ENCODE results near the gene OR2T10. TPM values are rescaled to one million over a fixed set of nuclear protein-coding genes. Genes with fewer than 3 reads are reported as not detected.
"Not testable (repeated sequence)": the region's sequence is repeated elsewhere in the genome, so short reads cannot be mapped to it uniquely, and the experiment has no call there.

OR2T10 gene
- total and polyA plus RNA-seq, 4 experiments from 2014 or later = not detected

DNA sequence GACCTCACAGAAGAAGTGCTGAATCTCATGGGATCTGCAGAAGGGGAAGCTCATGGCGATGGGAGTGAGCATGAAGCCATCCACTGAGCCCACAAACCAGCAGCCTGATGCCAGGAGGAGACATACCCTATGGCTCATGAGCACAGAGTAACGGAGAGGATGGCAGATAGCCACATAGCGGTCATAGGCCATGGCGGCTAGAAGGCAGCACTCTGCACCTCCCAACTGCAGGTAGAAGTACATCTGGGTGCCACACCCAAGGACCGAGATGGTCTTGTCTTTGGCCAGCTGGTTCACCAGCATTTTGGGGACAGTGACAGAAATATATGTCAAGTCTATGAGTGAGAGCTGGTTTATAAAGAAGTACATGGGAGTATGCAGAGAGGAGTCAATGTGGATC is 4.3 kb downstream of the OR2T10 start:
- Mint-ChIP-seq H3K9me3 (peaks cover 0 to 2% (median 0%) of the 10 kb centered on the region in 8 donors), H3K4me1 (peaks cover 0 to 3% (median 0%) of the 10 kb centered on the region in 4 donors), H3K27me3 (no peaks in the 10 kb centered on the region), H3K4me3 (no peak overlapping the region), H3K27ac (peak overlapping the region in 1 of 7 donors; percentile 36), H3K36me3 (no peaks in the 10 kb centered on the region)
- no peak overlapping the region for H3K4me3 ChIP-seq (ENCODE audit: low read length in 2 of 2)
- DNase-seq = no peak
- ChIA-PET CTCF (ENCODE audit: partially characterized antibody) (no interaction called here), POLR2A (ENCODE audit: partially characterized antibody) (no interaction called here)
- H3K36me3 ChIP-seq (ENCODE audit: insufficient read depth, low read length) = no peaks in the 10 kb centered on the region
- no peak overlapping the region for H3K27ac ChIP-seq (ENCODE audit: low read depth, low read length)
- H3K9me3 ChIP-seq (ENCODE audit: control insufficient read depth in 1 of 2, low read length in 2 of 2) = no peaks in the 10 kb centered on the region
- intact Hi-C loops (cut with micrococcal nuclease) = no loop called here
- no peaks in the 10 kb centered on the region for H3K27me3 ChIP-seq (ENCODE audit: insufficient read depth, low read length)
- H3K4me1 ChIP-seq (ENCODE audit: insufficient read depth, low read length) = no peaks in the 10 kb centered on the region

DNA sequence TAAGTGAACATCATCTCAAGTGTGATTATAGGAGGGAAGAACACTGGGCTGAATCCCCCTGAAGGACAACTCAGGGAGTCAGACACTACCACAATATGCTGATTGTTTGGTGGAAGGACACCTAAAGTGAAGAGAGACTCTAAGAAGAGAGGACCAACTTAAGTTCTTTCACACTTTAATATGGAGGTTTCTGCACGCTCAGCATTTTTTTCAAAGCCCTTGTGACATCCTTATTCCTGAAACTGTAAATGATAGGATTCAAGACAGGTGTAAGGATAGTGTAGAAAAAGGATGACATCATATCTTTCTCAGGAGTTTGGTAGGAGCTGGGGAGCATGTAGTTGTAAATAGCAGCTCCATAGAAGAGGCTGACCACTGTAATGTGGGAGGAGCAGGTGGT is 4.8 kb downstream of the OR2T10 start:
- Mint-ChIP-seq H3K27ac (no peak overlapping the region), H3K27me3 (no peaks in the 10 kb centered on the region), H3K4me3 (peak overlapping the region in 1 of 8 donors; percentile 2), H3K36me3 (no peaks in the 10 kb centered on the region), H3K9me3 (peaks cover 0 to 2% (median 0%) of the 10 kb centered on the region in 8 donors), H3K4me1 (peaks cover 0 to 3% (median 0%) of the 10 kb centered on the region in 4 donors)
- POLR2A ChIA-PET (ENCODE audit: partially characterized antibody) = no interaction called here
- Histone ChIP-seq H3K4me3 (ENCODE audit: low read length in 2 of 2) (no peak overlapping the region), H3K27me3 (ENCODE audit: insufficient read depth, low read length) (no peaks in the 10 kb centered on the region), H3K4me1 (ENCODE audit: insufficient read depth, low read length) (no peaks in the 10 kb centered on the region), H3K36me3 (ENCODE audit: insufficient read depth, low read length) (no peaks in the 10 kb centered on the region), H3K27ac (ENCODE audit: low read depth, low read length) (no peak overlapping the region), H3K9me3 (ENCODE audit: control insufficient read depth in 1 of 2, low read length in 2 of 2) (no peaks in the 10 kb centered on the region)
- CTCF ChIA-PET (ENCODE audit: partially characterized antibody) = no interaction called here
- DNase-seq = no peak
- intact Hi-C loops (cut with micrococcal nuclease) = no loop called here

DNA sequence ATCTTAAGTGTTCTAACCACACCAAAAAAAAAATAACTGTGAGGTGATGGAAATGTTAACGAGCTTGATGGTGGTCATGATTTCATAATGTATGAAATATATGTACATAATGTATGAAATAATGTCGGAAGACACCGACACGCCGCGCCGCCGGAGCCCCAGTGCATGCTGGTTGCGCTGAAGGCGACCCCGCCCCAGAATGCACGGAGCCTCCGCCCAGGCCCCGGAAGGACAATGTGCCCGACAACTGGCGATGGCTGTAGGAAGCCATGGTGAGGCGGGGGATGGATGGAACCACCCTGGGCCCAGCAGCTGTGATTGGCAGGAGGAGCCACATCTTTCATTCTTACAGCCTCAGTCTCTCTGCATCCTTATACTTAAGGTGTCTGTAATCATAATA is 7.4 kb downstream of the OR2T10 start:
- H3K9me3 Mint-ChIP-seq = peaks cover 0 to 4% (median 0%) of the 10 kb centered on the region in 8 donors
- no peaks in the 10 kb centered on the region for H3K4me1 ChIP-seq (ENCODE audit: insufficient read depth, low read length)
- no peaks in the 10 kb centered on the region for H3K36me3 Mint-ChIP-seq
- CTCF ChIA-PET (ENCODE audit: partially characterized antibody) = no interaction called here
- no peaks in the 10 kb centered on the region for H3K27me3 ChIP-seq (ENCODE audit: insufficient read depth, low read length)
- H3K4me1 Mint-ChIP-seq = no peaks in the 10 kb centered on the region
- H3K36me3 ChIP-seq (ENCODE audit: insufficient read depth, low read length) = no peaks in the 10 kb centered on the region
- H3K9me3 ChIP-seq (ENCODE audit: control insufficient read depth in 1 of 2, low read length in 2 of 2) = no peaks in the 10 kb centered on the region
- intact Hi-C loops (cut with micrococcal nuclease) = no loop called here
- no peak overlapping the region for H3K4me3 Mint-ChIP-seq
- no peak overlapping the region for H3K27ac Mint-ChIP-seq
- no peak for DNase-seq
- POLR2A ChIA-PET (ENCODE audit: partially characterized antibody) = no interaction called here
- H3K27ac ChIP-seq (ENCODE audit: low read depth, low read length) = no peak overlapping the region
- H3K27me3 Mint-ChIP-seq = peaks cover 3 to 4% of the 10 kb centered on the region in 2 donors
- H3K4me3 ChIP-seq (ENCODE audit: low read length in 2 of 2) = no peak overlapping the region

DNA sequence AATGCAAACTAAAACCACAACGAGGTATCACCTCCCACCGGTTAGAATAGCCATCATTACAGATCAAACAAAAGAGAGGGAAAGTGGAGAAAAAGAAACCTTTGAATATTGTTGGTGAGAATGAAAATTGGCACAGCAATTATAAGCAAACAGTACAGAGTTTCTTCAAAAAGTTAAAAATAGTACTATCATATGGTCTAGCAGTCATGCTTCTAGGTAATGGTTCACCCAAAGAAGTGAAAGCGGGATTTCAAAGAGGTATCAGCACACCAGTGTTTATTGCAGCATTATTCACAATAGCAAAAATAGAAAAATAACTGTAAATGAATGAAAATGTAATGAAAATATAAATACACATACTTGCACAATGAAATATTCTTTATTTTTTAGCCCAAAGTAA is 8.2 kb downstream of the OR2T10 start:
- Mint-ChIP-seq H3K36me3 (no peaks in the 10 kb centered on the region), H3K4me3 (no peak overlapping the region), H3K27ac (peak overlapping the region in 1 of 7 donors; percentile 64), H3K4me1 (no peaks in the 10 kb centered on the region), H3K9me3 (peaks cover 0 to 4% (median 0%) of the 10 kb centered on the region in 8 donors), H3K27me3 (peaks cover 5 to 6% of the 10 kb centered on the region in 2 donors)
- CTCF ChIA-PET (ENCODE audit: partially characterized antibody) = no interaction called here
- POLR2A ChIA-PET (ENCODE audit: partially characterized antibody) = no interaction called here
- Histone ChIP-seq H3K4me1 (ENCODE audit: insufficient read depth, low read length) (no peaks in the 10 kb centered on the region), H3K4me3 (ENCODE audit: low read length in 2 of 2) (no peak overlapping the region), H3K36me3 (ENCODE audit: insufficient read depth, low read length) (no peaks in the 10 kb centered on the region), H3K9me3 (ENCODE audit: control insufficient read depth in 1 of 2, low read length in 2 of 2) (no peaks in the 10 kb centered on the region), H3K27ac (ENCODE audit: low read depth, low read length) (no peak overlapping the region), H3K27me3 (ENCODE audit: insufficient read depth, low read length) (no peaks in the 10 kb centered on the region)
- no peak for DNase-seq
- intact Hi-C loops (cut with micrococcal nuclease) = no loop called here

DNA sequence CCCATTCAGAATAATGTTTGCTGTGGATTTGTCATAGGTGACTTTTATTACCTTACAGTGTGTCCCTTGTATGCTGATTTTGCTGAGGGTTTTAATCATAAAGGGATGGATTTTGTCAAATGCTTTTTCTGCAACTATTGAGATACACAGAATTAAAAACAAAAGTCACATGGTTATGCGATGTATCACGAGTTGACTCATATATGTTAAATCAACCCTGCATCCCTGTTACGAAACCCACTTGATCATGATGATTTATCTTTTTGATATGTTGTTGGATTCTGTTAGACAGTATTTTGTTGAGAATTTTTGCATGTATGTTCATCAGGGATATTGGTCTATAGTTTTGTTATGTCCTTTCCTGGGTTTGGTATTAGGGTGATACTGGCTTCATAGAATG is 12.2 kb downstream of the OR2T10 start:
- H3K36me3 Mint-ChIP-seq = no peaks in the 10 kb centered on the region
- Histone ChIP-seq H3K36me3 (ENCODE audit: insufficient read depth, low read length) (no peaks in the 10 kb centered on the region), H3K4me1 (ENCODE audit: insufficient read depth, low read length) (no peaks in the 10 kb centered on the region), H3K27ac (ENCODE audit: low read depth, low read length) (no peak overlapping the region), H3K27me3 (ENCODE audit: insufficient read depth, low read length) (no peaks in the 10 kb centered on the region), H3K9me3 (ENCODE audit: control insufficient read depth in 1 of 2, low read length in 2 of 2) (no peaks in the 10 kb centered on the region), H3K4me3 (ENCODE audit: low read length in 2 of 2) (no peak overlapping the region)
- no peak for DNase-seq
- ChIA-PET POLR2A (ENCODE audit: partially characterized antibody) (no interaction called here), CTCF (ENCODE audit: partially characterized antibody) (no interaction called here)
- H3K9me3 Mint-ChIP-seq = peaks cover 0 to 4% (median 0%) of the 10 kb centered on the region in 8 donors
- no peaks in the 10 kb centered on the region for H3K4me1 Mint-ChIP-seq
- no peak overlapping the region for H3K4me3 Mint-ChIP-seq
- intact Hi-C loops (cut with micrococcal nuclease) = no loop called here
- peak overlapping the region in 1 of 7 donors; percentile 31 for H3K27ac Mint-ChIP-seq
- peaks cover 5 to 6% of the 10 kb centered on the region in 2 donors for H3K27me3 Mint-ChIP-seq

DNA sequence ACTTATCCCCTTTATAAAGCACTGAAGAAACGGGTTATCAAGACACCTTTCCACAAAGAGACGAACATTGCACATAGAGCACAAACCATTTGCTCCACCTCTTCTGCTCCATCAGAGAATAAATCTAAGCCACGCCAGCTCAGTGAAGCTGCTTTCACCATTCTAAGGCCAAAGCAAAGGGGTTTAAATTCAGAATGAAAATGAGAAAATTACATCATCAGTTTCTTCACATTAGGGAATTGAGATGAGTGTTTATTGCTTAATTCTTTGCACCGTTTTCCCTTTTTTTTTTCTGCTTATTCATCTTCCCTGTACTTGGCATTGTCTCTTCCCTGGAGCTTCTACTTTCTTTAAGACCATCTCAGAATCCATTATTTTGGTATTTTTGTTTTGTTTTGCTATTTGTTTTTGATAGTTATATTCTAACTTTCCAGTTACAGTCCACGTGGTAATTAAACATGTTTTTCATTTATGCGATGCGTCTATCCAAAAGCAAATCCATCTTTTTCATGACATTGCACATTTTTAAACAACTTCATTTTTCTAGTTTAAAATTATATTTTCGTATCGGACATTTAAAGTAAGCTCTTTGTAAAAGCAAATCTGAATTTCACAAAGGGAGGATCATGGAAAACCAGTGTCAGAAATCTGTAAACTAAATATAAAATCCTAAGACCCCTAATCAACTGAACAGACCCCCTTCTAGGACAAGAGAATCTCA is 21.1 kb downstream of the OR2T10 start:
- H3K4me3 Mint-ChIP-seq = no peak overlapping the region
- CTCF ChIA-PET (ENCODE audit: partially characterized antibody) = no interaction called here
- H3K4me1 ChIP-seq (ENCODE audit: insufficient read depth, low read length) = no peaks in the 10 kb centered on the region

DNA sequence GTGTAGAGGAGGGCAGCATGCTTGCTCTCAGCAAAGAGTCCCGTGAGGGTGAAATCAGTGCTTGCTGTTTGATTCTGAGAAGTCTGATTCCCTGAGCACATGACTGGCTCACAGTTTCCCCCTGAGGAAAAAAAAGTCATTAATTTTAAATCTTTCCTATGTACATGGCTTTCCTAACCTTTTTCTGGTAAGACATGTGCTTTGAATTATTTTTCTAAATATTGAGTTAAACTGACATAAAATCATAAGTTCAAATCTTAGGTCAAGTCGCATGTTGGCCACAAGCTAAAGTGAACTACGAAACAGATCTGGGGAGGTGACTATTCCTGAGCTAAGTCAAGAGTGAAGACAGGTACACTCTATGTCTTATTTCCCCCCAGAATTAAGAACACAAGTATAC is 22.8 kb downstream of the OR2T10 start, which contains the start of gene OR2T34:
TSS of gene OR2T34 (minus strand) at position 101 of the 400 bp plus-strand sequence. CDS start at position 101, 0 bp downstream.
- H3K36me3 Mint-ChIP-seq; H3K4me1 ChIP-seq (ENCODE audit: insufficient read depth, low read length); H3K9me3 ChIP-seq (ENCODE audit: control insufficient read depth in 1 of 2, low read length in 2 of 2); H3K9me3 Mint-ChIP-seq; H3K27ac ChIP-seq (ENCODE audit: low read depth, low read length); DNase-seq; CTCF ChIA-PET (ENCODE audit: partially characterized antibody); H3K36me3 ChIP-seq (ENCODE audit: insufficient read depth, low read length); H3K27me3 ChIP-seq (ENCODE audit: insufficient read depth, low read length); H3K4me3 Mint-ChIP-seq; H3K4me1 Mint-ChIP-seq; H3K4me3 ChIP-seq (ENCODE audit: low read length in 2 of 2); intact Hi-C loops (cut with micrococcal nuclease); POLR2A ChIA-PET (ENCODE audit: partially characterized antibody); H3K27me3 Mint-ChIP-seq: not testable (repeated sequence)
- H3K27ac Mint-ChIP-seq = peak within 1 kb of the TSS in 1 of 7 donors; percentile 25

More for the DNA sequence above, 21.1 kb downstream of the OR2T10 start:
- Histone ChIP-seq H3K4me3 (ENCODE audit: low read length in 2 of 2) (no peak overlapping the region), H3K27ac (ENCODE audit: low read depth, low read length) (no peak overlapping the region), H3K27me3 (ENCODE audit: insufficient read depth, low read length) (no peaks in the 10 kb centered on the region), H3K36me3 (ENCODE audit: insufficient read depth, low read length) (no peaks in the 10 kb centered on the region), H3K9me3 (ENCODE audit: control insufficient read depth in 1 of 2, low read length in 2 of 2) (no peaks in the 10 kb centered on the region)
- Mint-ChIP-seq H3K36me3 (no peaks in the 10 kb centered on the region), H3K27me3 (no peaks in the 10 kb centered on the region), H3K4me1 (no peaks in the 10 kb centered on the region), H3K9me3 (peaks cover 0 to 5% (median 0%) of the 10 kb centered on the region in 8 donors), H3K27ac (no peak overlapping the region)
- DNase-seq = no peak
- intact Hi-C loops (cut with micrococcal nuclease) = no loop called here
- POLR2A ChIA-PET (ENCODE audit: partially characterized antibody) = no interaction called here

All from CD4-positive, alpha-beta memory T cell (primary cell).